SJSA1 (cell line): ENCODE measurements around the gene HMG20A. TPM values are rescaled to one million over a fixed set of nuclear protein-coding genes. Genes with fewer than 3 reads are reported as not detected.

ENCODE experiments used
- DNase-seq, 2 experiments: peaks; one replicate each; pipeline ENCODE4 v3.0.0-alpha.2; 2015 to 2020; ENCODE audit warnings: low spot score in 2 of 2, low read depth in 1 of 2
- H3K27ac ChIP-seq: fragments of 250-450 bp; sonication (Bioruptor Pico); 2 replicates; pipeline ENCODE4 v1.5.1; 2020; ENCODE audit warnings: mild to moderate bottlenecking, moderate library complexity
- H3K27me3 ChIP-seq: fragments of 250-450 bp; sonication (Bioruptor Pico); replicated peaks from 2 replicates; pipeline ENCODE4 v1.5.1; 2020; ENCODE audit warnings: mild to moderate bottlenecking, moderate library complexity
- H3K36me3 ChIP-seq: fragments of 250-450 bp; sonication (Bioruptor Pico); 2 replicates; pipeline ENCODE4 v1.5.1; 2020; ENCODE audit warnings: mild to moderate bottlenecking
- H3K4me1 ChIP-seq: fragments of 250-450 bp; sonication (Bioruptor Pico); replicated peaks from 2 replicates; pipeline ENCODE4 v1.6.1; 2021; ENCODE audit warnings: mild to moderate bottlenecking
- H3K4me3 ChIP-seq: fragments of 250-450 bp; sonication (Bioruptor Pico); 2 replicates; pipeline ENCODE4 v1.5.1; 2020; ENCODE audit warnings: mild to moderate bottlenecking
- H3K9me3 ChIP-seq: fragments of 250-450 bp; sonication (Bioruptor Pico); replicated peaks from 2 replicates; pipeline ENCODE4 v1.5.1; 2020; ENCODE audit warnings: mild to moderate bottlenecking
- total RNA-seq: library from RNA; depleted of rRNA; stranded (reverse); fragments of >200 nt; shearing (Covaris generic); gene quantifications from 2 replicates; pipeline ENCODE4 v1.2.3, GENCODE V29; 2014

HMG20A gene
- total RNA-seq, 1 experiment from 2014 or later, result 30.1 TPM

DNA sequence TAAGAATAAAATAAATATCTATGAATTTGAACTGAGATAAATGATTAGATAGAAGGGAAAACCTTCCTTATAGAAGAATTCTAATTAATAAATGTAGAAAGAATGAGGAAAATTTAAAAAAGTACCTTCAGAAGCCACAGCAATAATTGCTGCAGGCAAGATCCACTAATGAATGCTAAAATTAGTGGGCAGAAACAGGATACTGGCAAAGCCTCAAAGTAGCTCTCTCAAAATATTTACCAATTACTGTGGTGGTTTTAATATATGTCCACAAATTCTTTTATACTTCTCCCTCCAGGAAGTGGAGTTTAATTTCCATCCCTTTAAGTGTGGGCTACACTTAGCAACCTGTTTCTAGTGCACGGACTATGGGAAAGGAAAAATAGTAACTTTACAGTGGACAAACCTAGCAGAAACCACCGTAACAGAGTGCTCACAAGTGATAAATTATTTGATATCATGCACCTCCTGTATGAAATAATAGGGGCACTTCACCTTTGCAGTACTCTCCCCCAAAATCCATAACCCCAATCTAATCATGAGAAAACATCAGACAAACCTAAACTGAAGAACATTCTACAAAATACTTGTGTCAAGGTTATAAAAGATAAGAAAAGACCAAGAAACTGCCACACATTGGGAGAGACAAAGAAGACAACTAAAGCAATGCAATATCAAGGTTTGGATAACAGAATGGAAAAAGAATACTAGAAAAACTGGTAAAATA lies 7.6 kb upstream of the HMG20A start:
- no peak overlapping the region for H3K27ac ChIP-seq
- no peaks in the 10 kb centered on the region for H3K27me3 ChIP-seq
- H3K36me3 ChIP-seq, result no peaks in the 10 kb centered on the region
- DNase-seq, result no peak
- peaks cover 20% of the 10 kb centered on the region for H3K4me1 ChIP-seq
- no peak overlapping the region for H3K4me3 ChIP-seq
- H3K9me3 ChIP-seq, result no peaks in the 10 kb centered on the region

DNA sequence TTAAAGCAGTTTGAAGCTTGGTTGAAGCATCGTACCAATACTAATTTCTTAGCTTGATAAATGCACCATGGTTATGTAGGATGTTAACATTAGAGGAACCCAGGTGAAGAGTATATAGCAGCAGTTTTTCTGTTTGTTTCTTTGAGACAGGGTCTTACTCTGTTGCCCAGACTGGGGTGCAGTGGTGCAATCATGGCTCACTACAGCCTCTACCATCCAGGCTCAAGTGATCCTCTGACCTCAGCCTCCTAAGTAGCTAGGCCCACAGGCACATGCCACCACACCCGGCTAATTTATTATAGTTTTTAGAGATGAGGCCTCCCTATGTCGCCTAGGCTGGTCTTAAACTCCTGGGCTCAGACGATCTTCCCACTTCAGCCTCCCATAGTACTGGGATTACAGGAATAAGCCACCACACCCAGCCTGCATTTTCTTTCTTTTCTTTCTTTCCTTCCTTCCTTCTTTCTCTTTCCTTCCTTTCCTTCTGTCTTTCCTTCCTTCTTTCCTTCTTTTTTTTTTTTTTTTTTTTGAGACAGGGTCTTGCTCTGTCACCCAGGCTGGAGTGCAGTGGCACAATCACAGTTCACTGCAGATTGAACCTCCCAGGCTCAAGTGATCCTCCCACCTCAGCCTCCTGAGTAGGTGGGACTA lies 6.9 kb upstream of the HMG20A start:
- Histone ChIP-seq H3K9me3 (no peaks in the 10 kb centered on the region), H3K4me3 (no peak overlapping the region), H3K27ac (no peak overlapping the region), H3K4me1 (peaks cover 20% of the 10 kb centered on the region), H3K36me3 (no peaks in the 10 kb centered on the region), H3K27me3 (no peaks in the 10 kb centered on the region)
- DNase-seq, result no peak

DNA sequence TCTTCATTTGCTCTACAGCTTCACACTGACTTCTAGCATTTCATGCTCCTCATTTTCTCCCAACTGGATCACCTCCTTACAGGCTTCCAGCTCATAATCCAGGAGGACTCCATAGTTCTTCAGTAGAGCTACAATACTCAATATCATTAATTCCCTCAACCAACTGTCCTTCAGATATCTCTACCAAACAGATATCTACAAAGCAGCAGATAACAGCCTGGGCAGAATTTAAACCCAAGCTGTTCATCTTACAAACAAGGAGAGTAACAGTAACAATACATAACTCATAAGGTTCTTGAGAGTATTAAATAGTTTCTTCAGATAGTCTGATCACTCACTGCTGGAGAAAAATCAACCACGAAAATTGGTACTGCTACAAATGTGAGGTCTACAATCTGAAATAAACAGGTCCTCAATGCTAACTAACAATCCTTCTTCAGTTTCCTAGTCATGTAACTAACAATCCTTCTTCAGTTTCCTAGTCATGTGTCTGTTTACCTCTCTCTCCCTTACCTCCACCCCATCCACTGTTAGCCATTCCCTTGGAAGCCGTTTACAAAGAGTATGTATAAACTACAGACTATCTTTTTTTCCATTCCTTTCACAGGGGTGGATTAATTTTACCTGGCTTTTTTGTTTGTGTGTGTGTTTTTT lies 5.8 kb upstream of the HMG20A start:
- Histone ChIP-seq H3K36me3 (peaks cover 7% of the 10 kb centered on the region), H3K27ac (no peak overlapping the region), H3K4me3 (no peak overlapping the region), H3K4me1 (peaks cover 20% of the 10 kb centered on the region), H3K9me3 (no peaks in the 10 kb centered on the region), H3K27me3 (no peaks in the 10 kb centered on the region)
- no peak for DNase-seq

GRCh38 chr15:77415450-77416147 lies 5.1 kb upstream of the HMG20A start:
- DNase-seq, result no peak
- no peaks in the 10 kb centered on the region for H3K9me3 ChIP-seq
- H3K27me3 ChIP-seq, result no peaks in the 10 kb centered on the region
- peaks cover 20% of the 10 kb centered on the region for H3K4me1 ChIP-seq
- H3K4me3 ChIP-seq, result no peak overlapping the region
- H3K27ac ChIP-seq, result no peak overlapping the region
- H3K36me3 ChIP-seq, result peaks cover 7% of the 10 kb centered on the region

DNA sequence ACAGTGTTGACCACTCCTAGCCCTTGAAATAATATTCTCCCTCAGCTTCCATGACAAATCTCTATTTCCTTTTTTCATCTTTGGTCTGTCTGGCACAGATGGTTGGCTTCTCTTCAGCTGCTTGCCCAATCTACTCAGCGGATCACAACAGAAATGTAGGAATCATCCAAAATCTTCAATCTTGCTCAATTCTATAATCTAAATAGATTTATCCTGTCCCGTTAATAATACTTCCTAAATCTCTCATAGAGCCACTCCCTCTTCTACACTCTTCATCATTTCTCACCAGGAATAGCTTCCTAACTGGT lies 4.6 kb upstream of the HMG20A start:
- H3K4me3 ChIP-seq, result no peak overlapping the region
- H3K27me3 ChIP-seq, result no peaks in the 10 kb centered on the region
- H3K9me3 ChIP-seq, result no peaks in the 10 kb centered on the region
- peaks cover 20% of the 10 kb centered on the region for H3K4me1 ChIP-seq
- H3K36me3 ChIP-seq, result peaks cover 7% of the 10 kb centered on the region
- H3K27ac ChIP-seq, result no peak overlapping the region
- DNase-seq, result no peak

DNA sequence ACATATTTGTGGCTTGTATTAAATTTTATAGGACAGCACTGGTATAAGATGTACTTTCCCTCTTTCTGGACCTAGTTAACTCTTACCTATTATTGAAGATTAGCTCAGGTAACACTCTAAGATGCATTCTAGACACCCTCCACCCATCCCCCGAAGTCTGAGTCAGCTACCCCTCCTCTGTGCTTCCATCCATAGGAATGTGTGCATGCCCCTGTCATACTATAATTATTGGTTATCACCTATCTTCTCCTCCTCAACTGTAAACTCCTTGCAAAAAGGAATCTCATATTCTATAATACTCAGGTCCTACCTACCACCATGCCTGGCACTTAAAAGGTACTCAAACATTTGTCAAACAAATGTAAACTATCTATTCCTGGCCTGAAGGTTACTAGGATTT lies 3.7 kb upstream of the HMG20A start:
- Histone ChIP-seq H3K4me1 (peaks cover 27% of the 10 kb centered on the region), H3K4me3 (no peak overlapping the region), H3K27ac (no peak overlapping the region), H3K36me3 (peaks cover 7% of the 10 kb centered on the region), H3K9me3 (no peaks in the 10 kb centered on the region), H3K27me3 (no peaks in the 10 kb centered on the region)
- no peak for DNase-seq

GRCh38 chr15:77417602-77418001 lies 3.1 kb upstream of the HMG20A start:
- no peak for DNase-seq
- no peak overlapping the region; the same call in 1 of the 2 replicates for H3K4me3 ChIP-seq

DNA sequence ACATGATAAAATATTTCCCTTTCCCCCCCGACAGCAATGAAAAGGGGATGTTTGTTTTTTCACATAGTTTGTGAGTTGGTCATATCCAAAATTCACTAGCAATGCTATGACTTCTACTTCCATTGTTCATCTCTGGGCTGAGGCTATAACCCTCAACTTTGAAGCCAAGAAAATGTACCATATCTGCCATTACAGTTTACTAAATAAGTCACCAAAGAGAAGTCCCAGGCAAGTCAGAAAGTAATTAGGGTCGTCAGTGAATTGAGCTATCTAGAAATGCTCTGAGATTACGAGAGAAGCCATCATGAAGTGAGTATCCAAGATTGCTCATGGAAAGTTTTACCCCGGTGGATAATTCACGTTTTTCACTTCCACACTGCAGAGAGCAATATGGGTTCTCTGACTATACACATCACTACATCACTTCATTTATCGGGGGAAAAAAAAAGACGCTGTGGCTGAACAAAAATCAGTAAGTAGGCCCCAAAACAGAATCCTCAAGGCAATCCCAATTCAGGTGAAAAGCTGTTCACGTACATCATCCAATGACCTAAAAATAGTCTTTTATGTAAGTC lies 2.2 kb upstream of the HMG20A start:
- Histone ChIP-seq H3K27ac (peak overlapping the region; percentile 64), H3K4me3 (peak overlapping the region; percentile 97), H3K27me3 (no peaks in the 10 kb centered on the region), H3K9me3 (no peaks in the 10 kb centered on the region), H3K36me3 (peaks cover 7% of the 10 kb centered on the region), H3K4me1 (peaks cover 27% of the 10 kb centered on the region)
- DNase-seq, result peak in 1 of 2 experiments; percentile 87

More at GRCh38 chr15:77417602-77418001, 3.1 kb upstream of the HMG20A start:
- peaks cover 7% of the 10 kb centered on the region for H3K36me3 ChIP-seq
- no peaks in the 10 kb centered on the region for H3K9me3 ChIP-seq
- H3K27me3 ChIP-seq, result no peaks in the 10 kb centered on the region
- H3K4me1 ChIP-seq, result peaks cover 27% of the 10 kb centered on the region
- H3K27ac ChIP-seq, result peak overlapping the region; percentile 64

DNA sequence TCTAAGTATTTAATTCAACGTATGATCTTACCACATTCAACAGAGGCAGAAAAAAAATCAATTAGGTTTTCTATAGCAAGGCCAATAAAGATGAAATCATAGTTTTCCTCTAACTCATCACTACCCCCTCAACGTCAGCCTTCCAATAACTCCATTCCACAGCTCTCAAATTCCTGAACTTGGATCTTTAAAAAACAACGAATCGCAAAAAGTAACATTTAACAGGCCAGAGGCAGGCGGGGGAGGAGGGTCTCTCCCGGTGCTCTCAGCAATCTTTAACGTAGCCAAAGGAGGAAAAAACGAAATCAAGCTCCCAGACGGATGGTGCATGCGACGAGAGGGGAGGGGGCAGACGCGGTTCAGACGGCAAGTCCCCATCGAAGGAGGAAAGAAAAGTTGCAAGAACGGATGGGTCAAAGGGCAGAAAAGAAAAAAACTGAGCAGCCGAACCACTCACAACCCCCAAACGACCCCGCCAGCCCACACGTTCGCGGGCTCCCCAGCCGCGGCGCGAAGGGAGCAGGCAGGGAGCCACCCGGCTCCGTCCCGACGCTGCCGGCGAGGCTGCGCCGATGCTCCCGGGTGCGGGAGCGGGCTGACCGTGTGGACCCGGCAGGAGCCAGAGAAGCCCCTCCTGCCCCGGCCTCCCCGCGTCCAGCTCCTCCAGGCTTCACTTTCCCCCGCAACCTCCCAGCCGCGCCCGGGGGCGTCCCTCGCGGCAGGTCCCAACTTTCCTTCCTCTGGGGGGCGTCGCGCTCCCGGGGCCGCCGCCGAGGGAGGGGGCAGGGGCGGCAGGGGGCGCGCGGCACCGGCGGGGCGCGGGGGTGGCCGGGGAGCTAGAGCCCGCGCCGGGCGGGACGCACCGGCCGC lies 1.5 kb upstream of the HMG20A start:
- H3K36me3 ChIP-seq, result peaks cover 7% of the 10 kb centered on the region
- H3K27me3 ChIP-seq, result no peaks in the 10 kb centered on the region
- peak overlapping the region; percentile 64 for H3K27ac ChIP-seq
- H3K9me3 ChIP-seq, result no peaks in the 10 kb centered on the region
- peaks cover 27% of the 10 kb centered on the region for H3K4me1 ChIP-seq
- DNase-seq, result peak; percentile 53 to 54
- H3K4me3 ChIP-seq, result peak overlapping the region; percentile 97

- Histone ChIP-seq H3K27ac (peak within 1 kb of the TSS; percentile 87), H3K27me3 (no peaks in the 10 kb centered on the region), H3K4me1 (peaks cover 27% of the 10 kb centered on the region), H3K9me3 (no peaks in the 10 kb centered on the region), H3K4me3 (peak within 1 kb of the TSS; percentile 97), H3K36me3 (peaks cover 7% of the 10 kb centered on the region)
- DNase-seq, result peak; percentile 99 to 100
Measured at GRCh38 chr15:77419836-77420609, 665 bp upstream of the HMG20A start, which contains the start of gene PEAK1. PEAK1 (minus strand) TSS chr15:77420104; CDS start chr15:77181926, 238,178 bp downstream.

- no peaks in the 10 kb centered on the region for H3K9me3 ChIP-seq
- no peaks in the 10 kb centered on the region for H3K27me3 ChIP-seq
- H3K36me3 ChIP-seq, result peaks cover 7% of the 10 kb centered on the region
- peak in 1 of 2 experiments; percentile 19 for DNase-seq
- peaks cover 23% of the 10 kb centered on the region for H3K4me1 ChIP-seq
- H3K27ac ChIP-seq, result peak overlapping the region; percentile 87; the same call in 1 of the 2 replicates
- peak overlapping the region; percentile 97 for H3K4me3 ChIP-seq
Measured at GRCh38 chr15:77421370-77421700, 647 bp downstream of the HMG20A start.

- Histone ChIP-seq H3K36me3 (no peaks in the 10 kb centered on the region), H3K4me1 (0 out of 2 replicates have a peak, but pooled peaks cover 7% of the 10 kb centered on the region), H3K4me3 (no peak overlapping the region), H3K27me3 (no peaks in the 10 kb centered on the region), H3K9me3 (no peaks in the 10 kb centered on the region), H3K27ac (no peak overlapping the region)
- DNase-seq, result no peak
Measured at GRCh38 chr15:77425104-77425503, 4.4 kb downstream of the HMG20A start.
